NCI-H524 treated with DMSO at 0.1 percent for 48 hours (cell line): ENCODE measurements around the gene ANO9.
"Not testable (repeated sequence)": the region's sequence is repeated elsewhere in the genome, so short reads cannot be mapped to it uniquely, and the experiment has no call there.

ENCODE experiments used
- DNase-seq: peaks from one replicate; lab custom pipeline; 2025; lab: John Stamatoyannopoulos, UW

Gene ANO9

DNA sequence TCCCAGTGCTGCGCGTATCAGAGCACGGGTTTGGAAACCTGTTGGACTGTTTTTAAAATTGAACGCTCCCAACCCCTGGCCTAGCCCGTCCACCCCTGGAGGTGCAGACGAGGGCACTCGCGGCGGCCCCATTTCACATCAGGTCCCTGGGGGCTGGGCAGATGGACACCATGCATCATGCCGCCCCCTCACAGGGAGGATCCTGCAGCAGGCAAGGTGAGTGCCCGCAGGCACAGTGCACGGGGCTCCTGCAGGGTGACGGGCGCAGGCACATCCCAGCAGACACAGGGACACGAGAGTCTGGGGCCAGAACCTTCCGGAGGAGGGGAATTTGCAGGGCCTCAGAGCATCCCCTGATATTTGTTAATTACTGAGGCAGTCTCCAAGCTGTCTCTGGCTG, 7.3 kb downstream of the ANO9 start:
- no peak for DNase-seq

GRCh38 chr11:433641-434040, 8.2 kb downstream of the ANO9 start:
- no peak for DNase-seq

GRCh38 chr11:433111-433510, 8.7 kb downstream of the ANO9 start:
- no peak for DNase-seq

DNA sequence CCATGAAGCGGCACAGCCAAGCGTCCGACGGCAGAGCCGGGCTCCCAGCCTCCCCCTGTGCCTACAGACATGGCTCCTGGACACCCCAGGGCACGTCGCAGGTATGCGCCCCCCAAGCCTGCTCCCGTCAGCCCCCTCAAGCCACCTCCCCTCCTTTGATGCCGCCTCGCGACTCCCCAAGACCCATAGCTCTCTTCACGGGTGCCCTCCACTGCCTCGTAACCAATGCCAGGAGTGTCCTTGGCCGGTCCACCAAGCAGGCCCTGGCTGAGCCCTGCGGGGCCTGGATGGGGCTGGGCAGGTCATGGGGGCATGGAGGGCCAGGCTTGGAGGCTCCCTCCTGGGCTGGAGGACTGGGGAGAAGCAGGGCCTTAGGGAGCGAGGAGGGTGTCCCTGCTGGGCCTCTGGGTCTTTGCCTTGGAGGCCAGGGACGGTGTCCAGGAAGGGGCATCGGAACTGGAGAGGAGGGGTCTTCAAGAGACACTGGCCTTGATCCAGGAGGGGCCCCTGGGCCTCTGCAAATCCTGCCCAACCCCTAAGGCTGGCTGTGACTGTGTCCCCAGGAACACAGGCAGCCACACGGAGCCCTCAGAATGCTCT, 9.2 kb downstream of the ANO9 start:
- DNase-seq, result no peak

DNA sequence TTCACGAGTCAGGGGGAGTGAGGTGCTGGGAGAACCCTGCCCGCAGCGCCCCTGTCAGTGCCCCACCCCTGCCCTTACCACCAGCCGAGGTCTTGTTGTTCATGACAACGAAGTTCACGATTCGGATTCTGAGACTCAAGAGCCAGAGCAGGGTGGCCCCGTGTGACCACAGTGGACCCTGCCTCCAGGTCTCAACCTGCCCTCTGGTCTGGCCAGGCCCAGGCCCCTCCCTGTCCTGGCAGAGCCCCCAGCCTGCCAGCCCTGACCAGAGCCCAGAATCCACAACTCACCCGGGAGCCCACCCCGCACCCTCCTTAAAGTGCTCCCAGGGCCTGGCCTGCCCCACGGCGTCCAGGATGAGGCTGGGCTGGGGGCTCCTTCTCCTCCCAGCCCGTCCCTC, 9.9 kb downstream of the ANO9 start:
- DNase-seq, result no peak

DNA sequence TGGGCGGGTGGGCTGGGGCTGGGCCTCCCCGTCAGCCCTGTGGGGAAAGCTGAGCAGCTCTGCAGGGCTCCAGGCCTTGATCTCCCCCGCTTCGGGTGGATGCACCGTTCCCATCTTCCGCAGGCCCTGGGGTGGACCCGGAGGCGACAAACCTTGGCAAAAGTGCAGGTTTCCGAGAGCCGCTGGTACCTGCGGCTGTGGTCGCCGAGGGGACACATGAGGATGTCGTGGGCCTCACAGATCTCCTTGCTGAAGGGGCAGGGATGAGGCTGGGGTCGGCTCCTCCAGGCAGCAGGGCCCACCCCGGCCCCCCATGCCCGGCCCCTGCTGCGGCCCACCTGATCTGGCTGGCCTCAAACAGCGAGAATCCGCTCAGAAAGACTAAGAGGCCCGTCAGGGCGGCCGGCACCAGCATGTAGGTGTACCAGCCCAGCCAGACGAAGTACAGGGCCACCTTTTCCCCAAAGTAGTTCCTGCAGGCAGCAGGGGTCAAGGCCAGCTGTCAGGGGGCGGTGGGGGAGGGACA, 11.8 kb downstream of the ANO9 start:
- no peak for DNase-seq

GRCh38 chr11:429391-429790, 12.4 kb downstream of the ANO9 start:
- DNase-seq, result no peak

DNA sequence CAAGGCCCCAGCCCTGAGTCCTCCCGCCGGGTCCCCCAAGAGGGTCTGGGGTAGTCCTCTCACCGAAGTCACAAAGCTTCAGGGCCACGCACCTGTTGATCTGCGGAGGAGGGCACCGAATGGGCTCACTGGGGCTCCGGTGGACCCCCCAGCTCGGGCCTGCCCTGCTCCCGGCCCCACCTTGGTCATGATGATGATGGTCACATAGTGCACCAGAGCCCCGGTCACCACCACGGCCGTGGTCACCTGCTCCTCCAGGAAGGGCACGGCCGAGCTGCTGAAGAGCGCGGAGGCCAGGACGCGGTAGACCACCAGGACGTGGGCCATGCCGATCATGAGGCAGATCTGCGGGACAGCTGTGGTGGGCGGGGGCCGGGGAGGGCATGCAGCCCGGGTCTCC, 13.5 kb downstream of the ANO9 start:
- no peak for DNase-seq

- no peak for DNase-seq
These were observed 15.0 kb downstream of the ANO9 start for GRCh38 chr11:426851-427250.

DNA sequence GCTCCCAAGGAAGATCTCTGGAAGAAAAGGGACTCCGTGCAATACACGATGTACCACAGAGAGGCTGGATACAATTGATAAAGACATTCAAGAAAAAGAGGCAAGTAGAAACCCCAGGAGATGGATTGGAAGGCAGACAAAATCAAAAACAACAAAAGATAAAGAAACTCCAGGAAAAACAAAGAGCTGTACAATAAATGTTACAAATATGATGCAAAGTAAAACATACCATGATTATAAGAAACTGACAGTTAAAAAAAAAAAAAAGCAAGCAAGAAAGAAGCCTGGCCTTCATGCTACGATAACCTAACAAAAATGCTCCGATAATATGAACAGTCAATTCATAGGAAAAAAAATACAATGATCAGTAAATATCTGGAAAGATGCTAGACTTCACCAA, 16.5 kb downstream of the ANO9 start:
- DNase-seq, result no peak

- not testable (repeated sequence) for DNase-seq
These were observed 17.0 kb downstream of the ANO9 start for GRCh38 chr11:424766-425165.

GRCh38 chr11:424232-424631, 17.6 kb downstream of the ANO9 start:
- DNase-seq, result no peak

DNA sequence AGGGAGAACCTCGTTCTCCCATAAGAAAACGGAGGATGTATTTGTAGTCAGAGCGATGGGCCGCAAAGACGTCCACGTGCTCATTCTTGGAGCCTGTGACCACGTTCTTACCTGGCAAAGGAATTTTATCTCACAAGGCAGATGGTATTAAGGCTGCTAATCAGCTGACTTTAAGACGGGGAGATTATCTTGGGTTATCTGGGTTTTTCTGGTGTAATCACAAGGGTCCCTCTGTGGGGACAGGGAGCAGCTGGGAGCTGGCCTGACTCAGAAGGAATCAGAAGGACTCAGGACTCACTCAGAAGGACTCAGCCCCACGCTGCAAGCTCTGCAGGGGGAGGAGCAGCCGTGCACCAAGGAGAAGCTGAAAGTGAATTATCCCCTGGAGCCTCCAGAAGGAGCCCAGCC, 19.6 kb downstream of the ANO9 start:
- no peak for DNase-seq

DNA sequence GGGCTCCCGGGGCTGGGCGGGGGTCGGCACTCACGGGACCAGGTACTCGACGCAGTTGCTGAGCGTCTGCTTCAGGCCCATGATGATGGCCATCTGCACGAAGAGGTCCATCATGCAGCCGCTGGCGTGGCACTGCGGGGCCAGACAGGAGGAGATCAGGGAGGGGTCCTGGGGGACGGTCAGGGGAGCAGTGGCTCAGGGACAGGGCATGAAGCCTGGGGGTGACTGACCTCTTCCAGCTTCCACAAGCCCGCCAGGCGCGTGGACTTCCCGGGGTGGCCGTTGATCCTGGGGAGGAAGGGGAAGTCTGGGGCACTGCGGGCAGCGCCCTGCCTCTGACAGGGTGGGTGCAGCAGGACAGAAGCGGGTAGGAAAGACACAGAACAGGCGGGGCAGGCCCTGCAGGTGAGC, 20.9 kb downstream of the ANO9 start:
- DNase-seq, result no peak

- no peak for DNase-seq
These were observed 21.5 kb downstream of the ANO9 start for GRCh38 chr11:420054-420910.

DNA sequence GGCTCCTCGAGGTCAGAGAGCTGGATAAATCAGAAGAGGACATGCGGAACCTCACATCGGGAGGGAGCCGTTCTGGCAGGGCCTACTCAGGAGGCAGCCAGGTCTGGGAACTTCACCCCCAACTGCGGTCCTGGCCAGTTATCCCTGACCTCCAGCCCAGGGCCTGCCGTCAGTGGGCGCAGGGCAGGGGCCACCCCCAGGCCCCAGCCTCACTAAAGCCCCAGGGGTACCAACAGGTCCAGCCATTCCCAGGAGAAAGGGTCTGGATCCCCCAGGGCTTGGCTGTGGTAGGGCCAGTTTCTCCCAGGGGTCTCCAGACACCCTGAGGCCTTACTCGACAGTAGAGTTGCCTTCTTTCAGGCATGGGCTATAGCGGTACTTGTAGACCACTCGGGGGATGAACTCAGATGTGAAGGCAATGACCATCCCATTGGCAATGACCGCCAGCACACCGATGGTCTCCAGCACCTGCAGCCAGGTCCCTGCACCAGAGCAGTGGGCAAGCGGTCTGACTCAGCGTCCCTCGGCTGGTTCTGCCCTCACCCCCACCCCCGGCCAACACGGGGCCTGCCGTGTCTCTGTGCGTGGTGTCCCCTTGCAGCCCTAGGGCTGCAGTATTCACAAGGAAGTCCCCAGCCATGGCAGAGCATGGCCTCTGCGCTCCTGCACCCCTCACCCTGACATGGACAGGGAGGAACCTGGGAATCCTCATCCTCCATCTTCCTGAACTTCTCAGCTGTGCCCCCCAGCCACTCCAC, 22.4 kb downstream of the ANO9 start:
- no peak for DNase-seq

DNA sequence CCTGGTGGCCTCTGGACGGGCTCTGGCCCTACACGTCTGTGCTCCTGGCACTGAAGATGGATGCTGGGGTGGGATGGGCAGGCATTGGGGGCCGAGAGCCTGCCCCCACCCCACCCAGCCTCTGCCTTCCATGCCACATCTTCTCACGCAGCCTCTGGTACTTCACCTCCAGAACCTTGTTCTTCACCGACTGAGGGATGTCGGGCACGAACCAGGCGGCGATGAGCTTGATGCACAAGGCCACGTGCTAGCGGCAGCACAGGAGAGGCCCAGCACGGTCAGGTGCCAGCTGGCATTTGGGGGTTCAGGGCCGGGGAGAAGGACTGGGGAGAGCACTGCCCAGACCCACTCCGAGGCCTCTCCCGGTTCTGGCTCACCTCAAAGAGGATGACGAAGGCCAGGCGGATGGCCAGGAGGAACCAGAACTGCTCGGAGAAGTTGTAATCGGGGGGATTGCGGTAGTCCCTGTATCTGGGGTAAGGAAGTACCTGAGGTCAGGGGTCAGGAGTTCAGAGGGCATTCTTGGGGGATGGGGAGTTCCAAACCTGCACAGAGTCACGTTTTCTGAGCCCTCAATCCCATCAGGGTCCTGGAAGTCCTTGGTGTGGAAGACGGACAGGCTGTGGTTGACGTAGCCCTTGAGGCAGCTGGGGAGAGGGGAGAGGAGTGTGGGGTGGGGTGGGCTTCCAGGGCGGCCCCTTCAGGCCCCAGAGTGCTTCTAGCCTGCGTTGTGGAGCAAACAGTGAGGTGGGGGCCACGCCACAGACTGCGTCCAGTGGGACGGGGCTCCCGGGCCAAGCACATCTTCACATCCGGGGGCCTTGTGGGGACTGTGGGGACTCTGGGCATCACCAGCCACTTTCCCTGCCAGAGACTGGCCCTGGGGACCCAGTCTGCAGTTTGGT, 23.2 kb downstream of the ANO9 start:
- no peak for DNase-seq

DNA sequence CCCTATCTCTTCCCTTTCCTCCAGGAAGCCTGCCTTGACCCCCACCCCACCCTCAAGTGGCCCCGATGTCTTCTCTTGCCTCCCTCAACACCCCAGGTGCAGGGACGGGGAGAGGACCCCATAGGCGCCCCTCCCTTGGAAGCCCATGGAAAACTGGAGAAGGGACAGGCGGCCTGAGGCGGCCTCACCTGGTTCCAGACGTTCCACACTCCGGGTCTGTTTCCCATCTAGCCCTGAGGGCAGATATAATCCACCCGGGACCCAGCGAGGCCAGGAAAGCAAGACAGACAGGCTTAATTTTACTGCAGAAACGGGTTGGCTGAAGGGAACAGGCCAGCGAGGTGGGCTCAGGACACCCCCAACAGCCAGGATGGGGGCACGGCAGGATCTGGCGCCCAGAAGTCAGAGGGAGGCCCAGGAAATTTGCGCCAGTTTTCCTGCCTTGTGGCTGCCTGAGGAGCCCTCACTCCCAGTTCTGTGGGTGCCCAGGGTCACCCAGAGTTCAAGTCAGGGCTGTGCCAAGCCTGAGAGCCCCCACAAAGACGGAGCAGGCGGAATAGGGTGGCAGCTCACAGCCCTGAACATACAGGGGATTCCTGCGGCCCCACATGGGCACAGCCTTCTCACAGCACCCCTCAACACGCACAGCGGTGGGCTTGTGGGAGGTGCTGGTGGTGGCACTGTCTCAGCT, 24.0 kb downstream of the ANO9 start:
- DNase-seq, result no peak

DNA sequence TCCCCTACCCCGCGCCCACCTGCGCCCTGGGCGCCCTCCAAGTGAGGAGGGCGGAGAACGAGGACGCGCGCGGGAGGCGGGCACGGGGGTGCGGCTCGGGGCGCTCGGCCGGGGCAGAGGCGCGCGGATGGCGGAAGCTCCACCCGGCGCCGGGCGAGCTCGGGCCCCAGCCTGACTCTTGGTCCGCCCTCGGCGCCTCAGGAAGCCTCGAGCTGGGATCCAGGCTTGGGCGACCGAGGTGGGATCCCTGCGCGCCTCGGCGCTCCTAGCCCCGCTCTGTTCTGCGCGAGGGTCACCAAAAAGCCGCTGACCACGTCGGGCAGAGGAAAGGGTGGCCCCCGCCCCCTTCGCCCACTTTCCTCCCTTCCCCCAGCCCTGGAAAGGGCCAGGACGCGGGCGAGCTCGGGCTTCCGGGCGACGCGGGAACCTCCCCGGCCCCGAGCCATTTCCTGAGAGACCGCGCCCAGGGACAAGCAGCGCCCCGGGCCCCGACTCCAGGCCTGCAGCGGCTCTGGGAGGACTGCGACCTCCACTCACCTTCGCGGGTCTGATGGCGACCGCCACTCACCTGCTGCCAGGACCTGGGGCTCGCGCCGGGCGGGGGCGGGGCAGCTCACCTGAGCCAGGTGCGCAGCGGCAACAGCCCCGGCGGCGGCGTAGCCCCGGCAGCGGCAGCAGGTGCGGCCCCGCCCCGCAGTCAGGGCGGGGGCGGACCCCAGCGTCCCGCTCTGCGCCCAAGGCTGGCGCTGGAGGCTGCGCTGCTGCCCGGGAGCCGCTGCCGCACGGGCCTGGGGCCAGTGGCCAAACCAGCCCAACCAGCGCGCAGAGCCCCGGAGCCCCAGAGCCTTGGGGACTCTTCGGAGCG, 24.8 kb downstream of the ANO9 start:
- no peak for DNase-seq
